LHCN-M2 (cell line): ENCODE data around the gene KAT6B. TPM values are rescaled to one million over a fixed set of nuclear protein-coding genes. Genes with fewer than 3 reads are reported as not detected.
A peak's percentile ranks its signal among the peaks of the same experiment; 100 is the strongest.
"Not testable (repeated sequence)": the region's sequence is repeated elsewhere in the genome, so short reads cannot be mapped to it uniquely, and the experiment has no call there.

Source experiments
- DNase-seq: peaks from one replicate; pipeline ENCODE4 v3.0.0-alpha.2; 2012; ENCODE audit warnings: low read depth
- total RNA-seq: library from RNA; depleted of rRNA; stranded (reverse); fragments of >200 nt; gene quantifications from 2 replicates; pipeline ENCODE4 v1.2.3, GENCODE V29; 2014

The KAT6B gene
- total RNA-seq, 1 experiment from 2014 or later, result 11.3 TPM

DNA sequence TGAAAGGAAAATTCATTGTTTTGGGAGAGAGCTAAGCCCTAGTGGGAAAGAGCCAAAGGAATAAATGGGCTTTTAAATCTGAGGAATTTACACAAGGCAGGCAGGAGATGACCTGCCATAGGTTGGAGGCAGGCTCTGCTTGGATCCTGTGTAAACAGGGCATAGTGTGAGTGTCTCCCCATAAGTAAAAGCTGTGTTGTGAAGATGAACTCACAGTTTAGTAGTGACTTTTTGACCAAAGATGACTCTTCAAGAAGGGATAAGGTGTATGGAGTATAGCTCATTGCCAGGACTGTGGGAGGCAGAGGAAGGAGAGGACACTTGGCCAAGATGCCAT, 63.2 kb downstream of the KAT6B start:
- DNase-seq, result no peak

DNA sequence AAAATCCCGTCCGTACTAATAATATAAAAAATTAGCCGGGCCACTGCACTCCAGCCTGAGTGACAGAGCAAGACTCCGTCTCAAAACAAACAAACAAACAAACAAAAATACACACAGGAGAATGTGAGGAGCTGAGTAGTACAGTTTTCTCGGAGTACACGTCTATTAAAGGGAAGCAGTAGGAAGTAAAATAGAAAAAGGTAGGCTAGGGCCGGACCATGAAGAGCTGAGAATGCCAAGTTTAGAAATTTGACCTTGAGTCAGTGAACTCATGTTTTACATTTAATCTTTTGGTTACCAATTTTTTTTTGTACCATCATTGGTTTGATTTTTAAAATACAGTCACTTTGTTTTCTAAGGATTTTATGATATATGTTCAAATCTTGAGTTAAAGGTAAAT, 64.1 kb downstream of the KAT6B start:
- DNase-seq, result no peak

DNA sequence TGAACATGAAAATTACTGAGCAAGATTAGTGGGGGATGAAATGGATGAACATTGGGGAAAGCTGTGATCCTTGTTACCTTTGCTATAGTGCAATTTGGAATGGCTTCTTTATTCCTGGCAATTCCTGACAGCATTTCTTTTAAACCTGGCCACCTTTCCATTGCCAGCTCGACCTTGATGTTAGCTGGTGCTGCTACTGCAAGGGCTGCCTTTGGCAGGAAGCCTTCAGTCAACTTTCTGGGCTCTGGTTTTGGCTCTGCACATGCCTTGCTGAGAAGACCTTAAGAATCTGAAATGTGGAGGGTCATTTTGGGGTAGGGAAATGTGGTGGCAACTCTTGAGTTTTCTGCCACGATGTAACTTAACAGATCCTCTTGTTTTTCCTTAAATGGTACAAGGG, 64.7 kb downstream of the KAT6B start:
- DNase-seq, result no peak

DNA sequence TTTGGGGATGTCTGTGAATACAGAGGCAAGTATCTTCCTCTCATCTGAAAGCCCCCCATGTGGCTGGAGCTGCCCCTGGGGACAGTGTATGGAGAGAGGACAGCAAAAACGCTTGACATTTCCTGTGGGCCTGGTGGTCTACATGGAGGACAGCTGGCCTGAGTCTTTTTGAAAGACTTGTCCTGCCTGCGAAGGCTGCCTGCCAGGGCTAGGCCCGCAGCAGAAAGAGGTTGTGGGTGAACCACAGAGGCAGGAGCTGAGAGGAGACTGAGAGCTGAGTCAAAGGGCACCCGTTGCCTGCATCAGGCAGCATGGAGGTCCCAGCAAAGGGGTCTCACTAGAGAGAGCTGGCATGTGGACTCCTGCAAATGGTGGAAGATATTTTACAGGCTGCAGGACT, 66.4 kb downstream of the KAT6B start:
- no peak for DNase-seq

DNA sequence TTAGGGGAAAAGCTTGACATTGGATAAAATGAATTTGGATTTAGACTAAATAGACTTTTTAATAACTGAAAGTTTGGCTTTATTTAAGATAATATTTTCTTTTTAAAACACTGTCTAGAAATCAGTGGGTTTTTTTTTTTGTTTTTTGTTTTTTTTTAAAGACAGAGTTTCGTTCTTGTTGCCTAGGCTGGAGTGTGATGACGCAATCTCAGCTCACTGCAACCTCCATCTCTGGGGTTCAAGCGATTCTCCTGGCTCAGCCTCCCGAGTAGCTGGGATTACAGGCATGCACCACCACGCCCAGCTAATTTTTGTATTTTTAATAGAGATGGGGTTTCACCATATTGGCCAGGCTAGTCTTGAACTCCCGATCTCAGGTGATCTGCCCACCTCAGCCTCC, 66.9 kb downstream of the KAT6B start:
- DNase-seq, result not testable (repeated sequence)

DNA sequence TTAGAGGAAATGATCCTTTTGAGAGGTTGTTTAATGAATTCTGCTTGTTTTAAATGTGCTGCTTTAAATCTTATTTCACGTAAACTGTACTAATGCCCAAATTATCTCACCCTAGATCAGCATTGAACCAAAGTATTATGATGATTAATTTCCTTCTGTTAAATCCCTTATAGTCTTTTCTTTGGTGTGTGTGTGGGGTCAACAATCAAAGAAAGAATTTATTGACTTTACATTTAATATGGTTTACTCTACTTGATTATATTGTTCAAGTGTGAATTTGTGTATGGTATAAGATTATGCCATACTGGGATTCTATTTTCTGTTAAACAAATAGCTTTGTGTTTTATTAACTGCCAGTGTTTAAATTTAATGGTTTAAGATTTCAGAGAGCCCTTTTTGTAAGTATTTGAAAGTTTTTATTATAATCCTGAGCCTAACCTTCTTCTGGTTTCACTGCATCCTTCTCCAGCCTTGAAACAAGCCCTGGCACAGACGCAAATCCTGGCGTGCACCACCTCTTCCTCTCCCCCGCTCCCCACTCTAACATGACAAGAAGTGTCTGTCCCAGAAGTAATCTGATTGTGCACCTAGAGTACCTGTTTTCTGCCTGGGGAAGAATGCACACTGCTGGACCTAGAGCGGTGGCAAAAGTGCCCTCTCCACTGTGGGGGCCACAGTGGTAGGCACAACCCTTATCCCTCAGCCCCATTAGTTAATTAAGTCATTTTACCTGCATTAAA, 70.6 kb downstream of the KAT6B start:
- DNase-seq, result no peak

DNA sequence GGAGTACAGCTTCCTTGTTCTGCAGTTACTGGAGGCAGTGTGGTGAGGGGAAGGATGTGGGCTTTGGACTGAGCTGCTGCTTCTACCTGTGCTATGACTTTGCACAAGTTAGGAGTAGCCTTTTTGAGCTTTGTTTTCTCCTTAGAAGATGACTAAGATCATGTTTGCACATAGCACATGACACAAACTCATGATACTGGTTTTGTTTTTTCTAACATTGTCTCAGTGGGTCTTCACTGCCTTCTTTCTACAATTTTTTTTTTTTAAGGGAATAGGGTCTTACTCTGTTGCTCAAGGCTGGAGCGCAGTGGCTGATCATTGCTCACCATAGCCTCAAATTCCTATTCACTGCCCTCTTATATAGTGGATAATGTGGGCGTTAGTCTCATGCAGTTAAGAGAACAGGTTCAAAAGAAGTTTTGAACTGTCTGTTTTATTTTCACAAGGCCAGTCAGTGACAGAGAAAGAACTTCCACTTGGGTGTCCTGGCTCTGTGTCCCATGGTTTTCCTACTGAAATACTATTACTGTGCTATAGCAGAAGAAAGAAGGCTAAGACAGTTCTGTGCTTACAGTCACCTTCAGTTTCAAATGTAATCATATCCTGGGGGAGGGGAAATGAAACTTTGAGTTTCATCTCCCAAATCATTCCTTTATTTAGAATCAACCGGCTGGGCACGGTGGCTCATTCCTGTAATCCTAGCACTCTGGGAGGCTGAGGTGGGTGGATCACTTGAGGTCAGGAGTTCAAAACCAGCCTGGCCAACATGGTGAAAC, 72.0 kb downstream of the KAT6B start:
- DNase-seq, result no peak

DNA sequence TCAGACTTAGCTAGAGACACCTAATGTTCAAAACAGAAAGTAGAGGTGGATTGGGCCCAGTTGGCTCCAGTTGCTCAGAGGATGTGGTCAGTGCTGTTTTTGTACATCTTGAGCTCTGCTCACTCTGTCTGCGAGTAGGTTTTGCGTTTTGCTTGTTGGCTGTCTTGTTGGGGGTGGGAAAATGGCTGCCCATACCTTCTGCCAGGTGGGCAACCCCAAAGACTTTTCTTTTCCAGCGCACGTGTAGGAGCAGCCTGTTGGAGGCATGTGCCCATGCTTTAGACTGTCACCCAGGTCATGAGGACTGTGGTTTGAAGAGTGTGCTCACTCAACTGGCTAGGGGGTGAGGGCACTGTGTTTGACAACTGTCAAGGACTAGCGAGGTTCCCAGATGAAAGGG, 73.9 kb downstream of the KAT6B start:
- DNase-seq, result no peak

DNA sequence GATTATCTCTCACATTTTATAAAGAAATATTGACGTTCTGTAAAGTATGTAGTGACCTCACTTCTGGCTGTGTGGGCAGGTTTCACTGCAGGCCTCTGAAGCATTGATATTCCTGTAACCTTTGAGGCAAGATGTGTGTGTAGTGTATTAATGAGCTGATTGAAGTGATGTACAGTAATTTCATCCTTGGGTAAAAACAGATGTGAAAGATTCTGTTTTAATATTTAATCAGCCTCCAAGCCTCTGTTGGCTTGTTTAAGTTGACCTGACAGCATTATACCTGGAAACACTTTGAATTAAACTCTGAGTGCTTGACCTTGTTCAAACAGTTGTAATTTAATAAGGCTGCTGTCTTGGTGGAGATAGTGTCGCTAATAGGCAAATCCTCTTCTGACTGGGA, 74.9 kb downstream of the KAT6B start:
- no peak for DNase-seq

DNA sequence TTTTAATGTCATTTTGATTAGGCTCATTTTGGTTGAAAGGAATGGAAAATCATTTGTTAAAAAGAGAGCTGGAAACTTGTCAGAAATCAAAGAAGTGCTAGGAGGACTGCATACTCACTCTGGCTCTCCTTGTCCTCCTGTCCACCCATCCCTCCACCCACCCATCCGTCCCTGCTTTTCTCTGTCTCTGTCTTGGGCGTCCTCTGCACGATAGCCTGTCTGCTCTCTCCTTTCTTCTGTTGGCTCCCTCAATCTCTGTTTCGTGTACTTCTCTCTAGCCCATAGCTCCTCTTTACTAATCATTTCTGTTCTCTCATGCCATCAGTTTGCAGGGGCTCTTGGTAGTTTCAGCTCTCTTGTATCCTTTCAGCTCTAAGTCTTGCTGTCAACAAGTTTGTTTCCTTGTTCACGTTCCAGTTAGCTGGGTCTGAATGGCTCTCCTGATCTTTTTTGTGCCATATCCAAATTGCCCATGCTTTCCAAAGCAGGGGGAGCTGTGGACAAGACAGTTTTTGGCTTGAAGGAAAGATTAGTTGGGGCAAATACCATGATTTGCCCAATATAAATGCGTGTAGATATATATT, 75.6 kb downstream of the KAT6B start:
- DNase-seq, result no peak

DNA sequence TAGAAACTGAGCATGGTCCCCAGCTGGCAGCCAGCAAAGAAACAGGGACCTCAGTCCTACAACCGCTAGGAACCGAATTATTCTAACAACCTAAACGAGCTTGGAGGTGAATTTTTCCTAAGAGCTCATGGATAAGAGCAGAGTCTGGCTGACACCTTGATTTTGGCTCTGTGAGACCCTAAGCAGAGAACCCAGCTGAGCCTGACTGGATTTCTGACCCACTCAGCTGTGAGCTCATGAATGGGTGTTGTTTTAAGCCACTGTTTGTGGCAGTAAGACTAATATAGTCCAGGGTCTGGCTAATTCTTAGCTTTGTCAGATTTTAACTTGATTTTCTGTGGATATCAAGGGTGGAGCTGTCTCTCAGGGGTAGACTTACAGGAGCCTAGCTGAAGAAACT, 77.1 kb downstream of the KAT6B start:
- no peak for DNase-seq

DNA sequence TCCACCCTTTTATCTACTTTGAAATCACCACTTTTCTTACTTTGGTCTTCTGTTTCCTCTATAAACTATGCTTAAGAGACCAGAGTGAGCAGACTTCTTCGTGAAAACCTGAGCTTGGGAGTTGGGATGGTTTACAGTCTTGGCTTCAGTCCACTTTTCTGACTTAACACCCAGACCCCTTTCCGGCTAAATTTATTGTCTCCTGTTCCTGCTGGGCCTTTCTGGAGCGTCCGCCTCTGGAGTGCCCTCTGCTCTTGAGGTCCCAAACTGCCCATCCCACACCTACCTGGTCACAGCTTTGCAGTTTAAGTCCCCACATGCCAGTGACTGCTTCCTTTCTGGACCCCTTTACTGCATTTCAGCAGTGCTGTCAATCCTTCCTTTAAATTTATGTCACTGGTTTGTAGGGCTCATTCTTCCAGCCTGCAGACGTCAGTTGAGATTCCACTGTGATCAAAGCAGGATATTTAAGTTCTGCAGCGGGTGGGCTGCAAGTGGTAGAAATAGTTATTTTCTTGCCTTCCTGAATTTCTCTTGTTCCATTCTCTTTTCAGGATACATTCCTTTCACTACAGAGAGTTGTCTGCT, 80.3 kb downstream of the KAT6B start:
- DNase-seq, result no peak

DNA sequence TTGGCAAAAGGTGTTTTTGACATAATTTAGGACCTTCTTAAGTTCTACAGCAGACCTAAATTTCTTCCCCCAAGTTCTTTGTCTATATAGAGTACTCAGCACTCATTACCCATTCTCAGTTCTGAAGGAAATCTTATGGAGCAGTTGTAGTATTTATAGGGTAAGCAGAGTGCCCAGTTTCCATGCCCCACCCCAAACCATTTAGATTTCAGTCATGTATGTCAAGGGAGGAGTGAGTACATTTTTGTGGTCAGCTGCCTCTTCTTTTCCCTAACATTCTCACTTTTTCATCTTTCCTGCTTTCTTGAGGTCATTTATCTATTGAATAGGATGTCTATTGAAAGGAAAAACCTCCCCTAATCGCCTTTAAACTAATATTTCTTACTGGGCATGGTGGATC, 83.3 kb downstream of the KAT6B start:
- no peak for DNase-seq

DNA sequence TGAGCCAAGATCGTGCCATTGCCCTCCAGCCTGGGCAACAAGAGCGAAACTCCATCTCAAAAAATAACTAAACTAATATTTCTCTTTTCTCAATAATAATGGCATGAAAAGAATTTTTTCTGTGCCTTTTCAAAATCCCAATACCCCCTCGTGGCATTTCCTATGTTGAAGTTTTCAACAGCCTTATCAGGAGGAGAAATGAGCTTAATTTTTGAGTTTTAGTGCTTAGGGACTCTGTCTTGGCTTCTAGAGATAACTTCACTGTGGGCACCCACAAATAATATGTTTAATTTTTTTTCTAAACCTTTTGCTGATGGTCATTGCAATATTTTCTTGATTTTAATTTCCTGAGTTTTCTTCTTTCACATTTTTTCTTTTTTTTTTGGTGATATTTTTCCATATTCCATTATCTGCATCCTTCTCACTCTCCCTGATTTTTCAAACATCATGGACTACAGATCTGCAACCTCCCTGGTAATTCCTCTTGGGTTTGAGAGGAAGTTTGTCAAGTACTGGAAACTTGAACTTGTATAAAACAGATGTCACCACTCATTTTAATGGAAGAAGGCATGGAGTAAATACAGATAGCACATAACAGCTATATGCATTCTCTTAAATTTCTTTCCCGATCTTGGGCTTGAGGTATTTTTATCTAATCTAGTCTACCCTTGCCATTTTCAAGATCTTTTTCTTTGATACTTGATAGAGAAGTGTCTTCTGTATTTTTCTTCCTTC, 84.0 kb downstream of the KAT6B start:
- DNase-seq, result no peak

DNA sequence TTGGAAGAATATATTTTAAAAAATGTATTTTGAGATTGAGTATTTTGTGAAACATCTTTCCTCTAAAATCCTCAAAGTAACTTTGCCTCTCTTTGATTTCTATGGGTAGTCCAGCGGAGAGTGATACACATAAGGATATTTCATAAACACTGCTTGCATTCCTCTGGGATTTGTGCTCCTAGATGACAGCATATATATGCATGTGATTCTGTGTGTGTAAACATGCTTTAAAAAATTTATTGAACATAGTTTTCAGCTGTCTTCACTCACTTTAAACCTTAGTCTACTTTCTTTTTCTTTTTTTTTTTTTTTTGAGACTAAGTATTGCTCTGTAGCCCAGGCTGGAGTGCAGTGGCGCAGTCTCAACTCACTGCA, 84.6 kb downstream of the KAT6B start:
- no peak for DNase-seq

DNA sequence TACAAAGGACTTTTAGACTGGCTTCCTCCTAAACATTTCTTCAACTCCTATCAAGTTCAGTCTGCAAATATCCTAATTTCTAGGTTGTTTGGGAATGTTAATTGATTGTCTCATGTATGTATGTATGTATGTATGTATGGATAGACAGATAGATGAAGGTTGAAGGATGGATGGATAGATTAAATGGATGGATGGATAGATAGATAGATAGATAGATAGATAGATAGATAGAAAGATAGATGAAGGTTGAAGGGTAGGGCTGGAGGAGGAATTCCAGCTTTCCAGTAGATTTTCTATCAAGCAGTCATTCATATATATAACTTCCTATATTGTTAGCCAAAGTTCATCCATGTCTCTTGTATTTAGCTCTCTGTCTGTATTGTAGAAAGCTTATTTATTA, 85.8 kb downstream of the KAT6B start:
- DNase-seq, result no peak

DNA sequence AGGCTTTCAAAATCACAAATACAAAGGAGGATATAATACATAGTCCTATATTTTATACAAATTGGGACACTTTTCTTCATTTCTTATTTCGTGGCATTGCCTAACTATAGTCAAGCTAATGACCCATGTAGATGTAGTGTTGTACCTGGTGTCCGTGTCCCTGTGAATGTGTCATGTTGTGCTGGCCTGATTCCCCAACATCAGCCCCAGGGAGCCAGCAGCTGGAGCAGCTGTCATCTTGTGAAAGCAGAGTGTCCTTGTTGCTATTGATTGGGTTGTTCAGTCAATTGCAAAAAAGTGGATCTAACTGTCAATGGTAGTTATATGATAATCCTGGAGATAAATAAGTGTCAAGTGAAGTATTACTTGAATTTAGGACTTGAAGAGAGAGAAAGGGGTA, 86.3 kb downstream of the KAT6B start:
- no peak for DNase-seq

DNA sequence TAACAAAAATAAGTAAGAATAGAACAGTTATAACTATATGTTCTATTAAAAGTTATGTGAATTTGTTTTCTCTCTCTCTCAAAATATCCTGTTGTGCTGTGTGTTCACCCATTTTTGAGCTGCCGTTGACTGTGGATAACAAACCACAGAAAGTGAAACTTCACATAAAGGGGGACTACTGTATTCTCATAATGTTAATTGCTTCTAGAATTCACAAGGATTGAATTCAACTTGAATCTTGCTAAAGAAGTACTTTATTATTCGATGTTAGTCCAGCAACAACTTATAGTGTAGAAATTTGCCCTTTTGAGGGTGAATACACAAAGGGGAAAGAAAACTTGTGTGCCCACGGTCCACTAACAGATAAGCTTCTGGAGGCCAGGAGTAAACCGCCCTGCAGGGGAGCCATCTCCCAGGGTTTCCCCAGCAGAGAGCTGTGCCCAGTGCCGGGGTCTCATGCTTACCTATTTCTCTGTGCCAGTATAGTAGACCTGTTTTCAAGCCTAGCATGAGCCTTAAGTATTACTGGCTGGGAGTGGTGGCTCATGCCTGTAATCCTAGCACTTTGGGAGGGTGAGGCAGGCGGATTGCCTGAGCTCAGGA, 87.1 kb downstream of the KAT6B start:
- DNase-seq, result no peak

DNA sequence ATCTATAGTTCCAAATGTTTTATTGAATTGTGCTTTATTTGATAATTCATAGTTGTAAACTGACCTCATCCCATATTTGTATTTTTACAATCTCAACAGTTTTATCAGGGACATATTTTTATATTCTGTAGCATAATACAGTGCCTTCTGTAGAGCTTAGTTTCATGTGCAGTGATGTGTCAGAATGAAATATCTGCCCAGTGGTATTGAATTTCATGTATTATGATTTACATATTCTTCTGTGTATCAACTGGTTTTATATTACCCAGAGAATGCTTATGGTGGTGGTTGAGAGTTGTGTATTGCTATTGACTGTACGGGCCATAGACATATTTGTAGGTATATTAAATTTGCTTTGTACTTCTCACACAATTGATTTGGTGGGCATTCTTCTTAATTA, 89.9 kb downstream of the KAT6B start:
- DNase-seq, result peak; percentile 45

DNA sequence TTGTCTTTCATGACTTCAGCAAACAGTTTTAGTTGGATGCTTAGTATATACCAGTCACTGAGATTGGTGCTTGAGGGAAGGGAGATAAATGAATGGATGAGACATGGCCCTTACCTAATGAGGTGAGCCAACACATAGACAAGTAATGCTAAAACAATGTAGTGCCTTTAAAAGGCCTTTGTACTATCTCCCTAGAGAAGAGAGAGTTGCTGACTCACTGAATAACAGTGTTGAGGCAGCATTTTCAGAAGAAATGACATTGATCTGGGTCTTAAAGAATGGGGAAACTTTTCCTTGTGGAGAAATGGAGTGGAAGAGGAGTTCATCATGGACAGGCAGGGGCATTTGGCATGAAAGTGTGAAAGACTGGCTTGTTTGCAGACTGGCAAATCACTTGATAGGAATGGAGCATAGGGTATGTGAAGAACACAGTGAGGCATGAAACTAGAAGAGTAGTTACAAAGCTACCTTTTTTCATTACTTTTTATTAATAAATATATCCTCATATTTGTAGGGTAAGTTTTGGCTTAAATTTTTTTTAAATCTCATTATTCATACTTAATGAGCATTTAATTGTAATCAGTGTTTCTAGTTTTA, 91.2 kb downstream of the KAT6B start:
- DNase-seq, result peak; percentile 73

DNA sequence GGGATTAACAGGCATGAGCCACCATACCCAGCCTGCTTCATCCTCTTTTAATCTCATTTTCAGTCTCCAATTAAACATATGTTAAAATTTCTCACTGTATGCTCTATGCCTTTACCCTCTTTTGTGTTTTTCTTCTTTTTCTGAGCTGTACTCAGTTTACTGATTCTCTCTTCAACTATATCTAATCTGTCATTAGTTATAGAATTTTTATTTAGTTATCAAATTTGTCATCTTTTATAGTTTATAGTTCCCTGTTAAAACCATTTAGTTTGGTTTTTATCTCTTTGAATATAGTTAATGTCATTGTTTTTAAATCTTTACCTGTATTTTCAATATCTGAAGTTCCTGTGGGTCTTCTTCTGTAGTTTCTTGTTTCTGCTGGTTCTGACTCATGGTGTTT, 93.3 kb downstream of the KAT6B start:
- DNase-seq, result no peak
